CD4-positive, alpha-beta T cell treated with Interleukin-2 at 100 ng/mL for 4 hours (primary cell): Measurements from ENCODE around the gene FLNB.

Experiments
- DNase-seq: peaks from one replicate; pipeline ENCODE4 v3.0.0-alpha.2; 2020; ENCODE audit warnings: low spot score

FLNB gene, protein sequence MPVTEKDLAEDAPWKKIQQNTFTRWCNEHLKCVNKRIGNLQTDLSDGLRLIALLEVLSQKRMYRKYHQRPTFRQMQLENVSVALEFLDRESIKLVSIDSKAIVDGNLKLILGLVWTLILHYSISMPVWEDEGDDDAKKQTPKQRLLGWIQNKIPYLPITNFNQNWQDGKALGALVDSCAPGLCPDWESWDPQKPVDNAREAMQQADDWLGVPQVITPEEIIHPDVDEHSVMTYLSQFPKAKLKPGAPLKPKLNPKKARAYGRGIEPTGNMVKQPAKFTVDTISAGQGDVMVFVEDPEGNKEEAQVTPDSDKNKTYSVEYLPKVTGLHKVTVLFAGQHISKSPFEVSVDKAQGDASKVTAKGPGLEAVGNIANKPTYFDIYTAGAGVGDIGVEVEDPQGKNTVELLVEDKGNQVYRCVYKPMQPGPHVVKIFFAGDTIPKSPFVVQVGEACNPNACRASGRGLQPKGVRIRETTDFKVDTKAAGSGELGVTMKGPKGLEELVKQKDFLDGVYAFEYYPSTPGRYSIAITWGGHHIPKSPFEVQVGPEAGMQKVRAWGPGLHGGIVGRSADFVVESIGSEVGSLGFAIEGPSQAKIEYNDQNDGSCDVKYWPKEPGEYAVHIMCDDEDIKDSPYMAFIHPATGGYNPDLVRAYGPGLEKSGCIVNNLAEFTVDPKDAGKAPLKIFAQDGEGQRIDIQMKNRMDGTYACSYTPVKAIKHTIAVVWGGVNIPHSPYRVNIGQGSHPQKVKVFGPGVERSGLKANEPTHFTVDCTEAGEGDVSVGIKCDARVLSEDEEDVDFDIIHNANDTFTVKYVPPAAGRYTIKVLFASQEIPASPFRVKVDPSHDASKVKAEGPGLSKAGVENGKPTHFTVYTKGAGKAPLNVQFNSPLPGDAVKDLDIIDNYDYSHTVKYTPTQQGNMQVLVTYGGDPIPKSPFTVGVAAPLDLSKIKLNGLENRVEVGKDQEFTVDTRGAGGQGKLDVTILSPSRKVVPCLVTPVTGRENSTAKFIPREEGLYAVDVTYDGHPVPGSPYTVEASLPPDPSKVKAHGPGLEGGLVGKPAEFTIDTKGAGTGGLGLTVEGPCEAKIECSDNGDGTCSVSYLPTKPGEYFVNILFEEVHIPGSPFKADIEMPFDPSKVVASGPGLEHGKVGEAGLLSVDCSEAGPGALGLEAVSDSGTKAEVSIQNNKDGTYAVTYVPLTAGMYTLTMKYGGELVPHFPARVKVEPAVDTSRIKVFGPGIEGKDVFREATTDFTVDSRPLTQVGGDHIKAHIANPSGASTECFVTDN (N-terminal part only)

DNA sequence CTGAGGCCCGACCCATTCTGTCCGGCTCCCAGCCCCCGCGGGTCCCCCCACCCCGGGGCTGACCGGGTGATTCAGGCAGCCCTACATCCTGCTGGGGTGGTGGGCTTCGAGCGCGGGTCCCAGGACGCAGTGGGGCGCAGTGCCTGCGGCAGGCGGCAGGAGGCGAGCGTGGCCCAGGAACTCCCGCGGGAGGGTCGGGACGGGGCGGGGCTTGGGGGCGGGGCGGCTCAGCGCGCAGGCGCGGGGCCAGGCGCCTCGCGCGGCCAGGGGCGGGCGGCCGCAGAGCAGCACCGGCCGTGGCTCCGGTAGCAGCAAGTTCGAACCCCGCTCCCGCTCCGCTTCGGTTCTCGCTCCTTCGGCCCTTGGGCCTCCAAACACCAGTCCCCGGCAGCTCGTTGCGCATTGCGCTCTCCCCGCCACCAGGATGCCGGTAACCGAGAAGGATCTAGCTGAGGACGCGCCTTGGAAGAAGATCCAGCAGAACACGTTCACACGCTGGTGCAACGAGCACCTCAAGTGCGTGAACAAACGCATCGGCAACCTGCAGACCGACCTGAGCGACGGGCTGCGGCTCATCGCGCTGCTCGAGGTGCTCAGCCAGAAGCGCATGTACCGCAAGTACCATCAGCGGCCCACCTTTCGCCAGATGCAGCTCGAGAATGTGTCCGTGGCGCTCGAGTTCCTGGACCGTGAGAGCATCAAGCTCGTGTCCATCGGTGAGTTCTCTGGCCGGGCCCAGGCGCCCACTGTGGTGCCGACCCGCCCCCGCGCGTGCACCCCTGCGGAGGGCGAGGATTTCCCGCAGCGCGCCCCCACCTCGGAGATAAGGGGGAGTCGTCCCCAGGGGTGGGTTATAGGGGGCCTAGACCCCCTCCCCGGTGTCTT, at the start of gene FLNB:
Gene FLNB, plus strand, starts transcription at position 282 of the 885 bp plus-strand sequence. Its CDS starts 143 bp downstream, at position 425.
- peak; percentile 74 for DNase-seq

DNA sequence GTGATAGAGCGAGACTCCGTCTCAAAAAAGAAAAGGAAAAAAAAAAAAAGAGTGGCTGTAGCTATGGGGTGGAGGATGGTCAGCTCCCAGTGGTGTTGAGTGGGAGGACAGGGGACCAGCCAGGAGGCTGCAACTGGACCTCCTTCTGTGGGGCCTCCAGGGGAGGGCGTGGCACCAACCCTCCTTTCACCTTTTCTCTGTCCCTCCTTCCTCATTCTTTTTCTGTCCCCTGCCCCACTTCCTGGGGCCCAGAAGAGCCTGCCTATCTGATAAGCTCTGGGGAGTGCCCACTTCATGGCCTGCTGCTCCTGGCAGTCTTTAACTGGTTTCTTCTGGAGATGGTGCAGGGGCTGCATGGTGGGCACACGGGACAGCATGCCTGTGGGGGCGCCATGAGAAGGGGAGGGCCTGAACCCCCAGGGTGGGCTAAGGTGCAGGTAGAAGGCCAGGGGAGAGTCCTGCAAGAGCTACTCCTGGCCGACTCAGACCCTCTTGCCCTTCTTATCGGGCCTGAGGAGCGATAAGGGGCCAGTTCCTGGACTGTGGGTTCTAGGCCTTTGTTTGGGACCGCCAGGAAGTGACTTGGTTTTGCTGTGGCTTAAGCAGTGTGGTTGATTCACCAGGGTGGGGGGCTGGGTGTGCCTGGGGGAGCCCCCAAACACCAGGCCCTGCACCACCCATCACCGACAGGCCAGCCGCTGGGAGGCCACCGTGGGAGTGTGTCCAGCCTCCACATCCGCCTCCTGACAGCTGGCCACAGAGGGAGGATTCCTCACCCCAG, 49.4 kb upstream of the FLNB start:
- no peak for DNase-seq

DNA sequence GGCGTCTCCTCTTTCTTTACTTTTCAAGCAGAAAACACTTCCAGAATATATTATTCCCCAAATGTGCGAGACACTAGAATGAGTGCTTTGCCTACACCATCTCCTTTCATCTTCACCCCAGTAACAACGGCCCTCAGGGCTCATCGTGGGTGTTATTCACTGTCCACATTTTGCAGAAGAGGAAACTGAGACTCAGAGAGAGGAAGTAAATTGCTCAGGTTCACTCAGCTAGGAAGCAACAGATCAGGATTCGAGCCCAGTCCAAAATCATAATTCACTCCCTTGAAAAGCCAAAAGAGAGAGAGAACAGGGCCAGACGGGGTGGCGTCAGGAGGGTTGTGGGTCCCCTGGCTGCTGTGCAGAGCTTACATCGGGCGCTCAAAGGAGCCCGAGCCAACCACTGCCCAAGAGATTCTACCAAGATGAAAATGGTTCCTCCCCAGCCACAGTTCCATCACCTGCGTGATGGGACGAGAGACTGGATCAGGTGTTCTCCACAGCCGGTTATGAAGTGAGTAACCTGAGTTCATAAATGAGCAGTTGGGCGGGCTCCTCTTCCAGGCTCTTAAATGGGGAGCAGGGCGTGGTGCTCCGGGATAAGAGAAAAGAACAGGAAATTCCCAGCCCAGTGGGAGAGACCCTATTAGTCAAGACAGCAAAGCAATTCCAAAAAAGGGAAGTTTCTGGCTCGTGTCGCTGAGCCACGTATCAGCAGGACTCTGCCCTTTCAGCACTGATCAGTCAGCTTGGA, 48.6 kb upstream of the FLNB start:
- no peak for DNase-seq

DNA sequence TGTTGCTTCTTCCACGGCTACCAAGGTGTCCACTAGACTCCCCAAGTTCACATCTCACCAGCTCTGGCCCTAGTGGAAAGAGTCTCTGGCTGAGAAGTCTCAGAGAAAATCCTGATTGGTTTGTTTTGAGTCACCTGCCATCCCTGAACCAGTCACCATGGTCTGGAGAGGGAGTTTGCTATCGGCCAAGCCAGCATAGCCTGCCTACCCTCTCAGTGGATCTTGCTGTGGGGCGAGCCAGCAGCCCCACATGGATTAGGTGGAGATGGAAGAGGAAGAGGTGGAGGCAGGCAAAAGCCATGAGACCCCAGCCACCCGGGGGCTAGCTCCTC, 48.1 kb upstream of the FLNB start:
- no peak for DNase-seq

DNA sequence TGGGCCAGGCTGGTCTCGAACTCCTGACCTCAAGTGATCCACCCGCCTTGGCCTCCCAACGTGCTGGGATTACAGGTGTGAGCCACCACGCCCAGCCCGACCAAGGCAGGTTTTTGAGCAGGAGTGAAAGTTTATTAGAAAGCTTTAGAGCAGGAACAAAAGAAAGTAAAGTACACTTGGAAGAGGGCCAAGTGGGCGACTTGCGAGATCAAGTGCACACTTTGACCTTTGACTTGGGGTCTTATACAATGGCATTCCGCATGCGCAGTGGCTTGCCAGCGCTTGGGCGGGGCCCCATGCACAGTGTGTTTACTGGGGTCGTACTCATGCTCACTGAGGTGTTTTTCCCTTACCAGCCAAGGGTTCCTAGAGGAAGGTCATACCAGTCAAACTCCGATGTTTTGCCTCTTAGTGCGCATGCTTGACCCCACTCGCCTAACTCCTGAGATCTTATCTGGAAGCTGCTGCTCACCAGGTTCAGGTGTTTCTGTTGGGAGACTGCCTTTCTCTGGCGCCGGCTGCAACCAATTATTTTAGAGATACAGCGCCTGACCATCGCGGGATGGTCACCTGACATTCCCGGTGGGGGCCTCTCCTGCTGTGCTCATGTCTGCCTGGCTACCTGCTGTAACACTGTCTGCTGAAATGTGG, 46.9 kb upstream of the FLNB start:
- no peak for DNase-seq

DNA sequence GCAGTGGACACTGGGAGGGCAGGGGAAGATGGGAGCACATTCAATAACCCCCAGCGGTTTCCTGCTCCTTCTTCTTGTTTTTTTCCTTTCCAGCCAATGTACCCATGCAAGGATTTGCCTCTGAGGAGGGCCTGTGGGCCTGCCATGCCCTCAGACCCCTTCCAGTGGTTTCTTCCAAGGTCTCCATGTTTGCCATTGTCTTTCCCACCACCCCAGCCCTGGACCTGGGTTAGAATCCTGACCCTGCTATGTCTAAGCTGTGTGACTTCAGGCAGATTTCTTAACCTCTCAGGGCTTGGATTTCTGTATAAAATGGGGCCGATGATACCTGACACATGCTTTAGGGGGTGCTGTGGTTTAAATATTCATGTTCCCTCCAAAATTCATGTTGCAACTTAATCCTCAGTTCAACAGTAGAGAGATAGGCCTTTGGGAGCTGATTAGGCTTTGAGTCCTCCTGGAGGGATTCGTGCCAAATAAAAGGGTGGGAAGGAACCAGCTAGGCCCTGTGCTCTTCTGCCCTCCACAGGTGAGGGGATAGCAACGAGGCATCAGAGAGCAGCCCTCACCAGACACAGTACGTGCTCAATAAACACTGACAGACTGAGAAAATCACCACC, 46.3 kb upstream of the FLNB start:
- DNase-seq = no peak

DNA sequence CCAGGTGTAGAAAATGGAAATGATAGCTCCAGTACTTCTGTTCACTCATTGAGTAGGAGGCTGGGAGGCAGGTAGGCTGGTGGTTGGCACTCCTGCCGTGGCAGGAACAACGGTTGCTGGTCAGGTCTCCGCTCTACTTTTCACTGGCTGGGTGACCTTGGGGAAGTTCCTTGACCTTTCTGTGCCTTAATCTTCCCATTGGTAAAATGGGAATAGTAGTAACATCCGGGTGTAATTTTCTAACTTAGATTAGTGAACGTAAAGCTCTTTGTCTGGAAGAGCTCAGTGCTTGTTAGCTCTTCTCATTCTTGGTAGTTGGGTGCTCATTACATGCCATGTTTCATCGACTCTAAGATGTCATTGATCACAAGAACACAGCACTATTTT, 45.8 kb upstream of the FLNB start:
- no peak for DNase-seq

DNA sequence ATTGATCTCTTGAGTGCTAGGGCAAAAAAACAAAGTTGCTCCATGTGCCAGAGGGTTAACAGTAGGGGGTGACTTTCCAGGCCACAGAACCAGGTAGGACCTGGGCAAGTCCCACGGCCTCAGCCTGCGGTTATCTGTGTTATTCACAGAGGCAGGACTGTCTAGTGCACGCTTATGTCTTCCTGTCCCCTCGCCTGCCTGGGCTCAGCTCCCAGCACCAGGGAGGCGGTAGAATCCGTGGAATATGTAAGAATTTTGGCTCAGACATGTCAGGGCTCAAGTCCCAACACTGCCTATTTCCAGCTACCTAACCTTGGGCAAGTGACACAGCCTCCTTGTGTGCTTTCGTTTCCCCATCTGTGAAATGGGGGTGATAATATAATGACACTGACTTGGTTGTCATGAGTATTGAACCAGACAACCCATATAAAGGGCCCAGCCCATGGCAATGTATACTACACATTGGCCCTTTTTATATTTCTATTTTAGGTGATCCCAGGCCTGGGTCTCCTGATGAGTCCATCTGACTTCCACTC, 44.3 kb upstream of the FLNB start:
- no peak for DNase-seq

DNA sequence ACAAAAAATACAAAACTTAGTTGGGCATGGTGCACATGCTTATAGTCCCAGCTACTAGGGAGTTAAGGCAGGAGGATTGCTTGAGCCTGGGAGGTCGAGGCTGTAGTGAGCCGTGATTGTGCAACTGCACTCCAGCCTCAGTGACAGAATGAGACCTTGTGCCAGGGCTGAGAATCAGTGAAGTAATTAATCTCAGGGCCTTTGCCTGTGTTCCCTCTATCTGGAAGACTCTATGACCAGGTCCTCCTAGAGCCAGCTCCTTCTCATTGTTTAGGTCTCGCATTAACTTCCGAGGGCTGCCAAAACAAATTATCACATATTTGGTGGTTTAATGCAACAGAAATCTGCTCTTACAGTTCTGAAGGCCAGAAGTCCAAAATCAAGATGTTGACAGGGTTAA, 41.4 kb upstream of the FLNB start:
- no peak for DNase-seq

DNA sequence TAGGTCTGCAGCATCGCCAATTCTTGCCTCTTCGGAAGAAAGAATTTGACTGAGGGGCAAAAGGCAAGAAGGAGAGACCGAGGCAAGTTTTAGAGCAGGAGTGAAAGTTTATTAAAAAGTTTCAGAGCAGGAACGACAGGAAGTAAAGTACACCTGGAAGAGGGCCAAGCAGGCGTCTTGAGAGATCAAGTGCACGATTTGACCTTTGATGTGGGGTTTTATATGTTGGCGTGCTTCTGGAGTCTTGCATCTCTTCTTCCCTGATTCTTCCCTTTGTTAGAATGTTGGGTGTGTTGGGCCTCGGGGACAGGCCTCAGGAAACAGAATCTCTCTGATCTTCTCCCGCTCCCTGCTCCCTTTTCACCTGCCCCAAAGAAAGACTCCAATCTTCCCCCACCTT, 40.6 kb upstream of the FLNB start:
- DNase-seq = no peak

DNA sequence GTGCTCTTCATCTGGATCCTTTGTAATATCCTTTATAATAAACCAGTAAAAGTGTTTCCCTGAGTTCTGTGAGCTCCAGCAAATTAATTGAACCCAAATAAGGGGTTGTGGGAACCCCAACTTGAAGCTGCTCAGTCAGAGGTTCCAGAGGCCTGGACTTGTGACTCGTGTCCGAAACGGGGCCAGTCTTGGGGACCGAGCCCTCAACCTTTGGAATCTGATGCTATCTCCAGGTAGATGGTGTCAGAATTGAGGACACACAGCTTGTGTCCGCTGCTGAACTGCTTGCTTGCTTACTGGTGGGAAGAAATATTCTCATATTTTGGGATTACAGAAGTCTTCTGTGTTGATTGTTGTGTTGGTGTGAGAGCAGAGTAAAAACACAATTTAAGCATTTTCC, 39.7 kb upstream of the FLNB start:
- DNase-seq = no peak

DNA sequence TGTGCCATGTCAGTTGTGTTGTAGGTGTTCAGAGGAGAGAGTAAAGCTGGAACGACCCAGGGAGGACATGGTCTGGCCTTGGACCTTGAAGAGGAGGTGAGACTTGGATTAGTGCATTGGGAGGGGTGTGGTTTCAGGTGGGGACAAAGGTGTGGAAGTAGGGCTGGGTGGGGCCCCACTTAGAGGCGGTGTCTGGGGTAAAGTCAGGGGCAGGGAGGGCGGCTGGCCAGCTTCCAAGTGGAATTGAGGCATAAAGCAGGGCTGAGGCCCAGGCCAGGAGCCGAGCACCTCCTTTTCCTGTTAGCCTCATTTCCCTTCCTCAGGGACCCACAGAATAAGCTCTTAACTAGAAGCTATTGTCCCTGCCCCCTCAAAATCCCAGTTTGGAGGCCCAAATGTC, 36.2 kb upstream of the FLNB start:
- DNase-seq = no peak

DNA sequence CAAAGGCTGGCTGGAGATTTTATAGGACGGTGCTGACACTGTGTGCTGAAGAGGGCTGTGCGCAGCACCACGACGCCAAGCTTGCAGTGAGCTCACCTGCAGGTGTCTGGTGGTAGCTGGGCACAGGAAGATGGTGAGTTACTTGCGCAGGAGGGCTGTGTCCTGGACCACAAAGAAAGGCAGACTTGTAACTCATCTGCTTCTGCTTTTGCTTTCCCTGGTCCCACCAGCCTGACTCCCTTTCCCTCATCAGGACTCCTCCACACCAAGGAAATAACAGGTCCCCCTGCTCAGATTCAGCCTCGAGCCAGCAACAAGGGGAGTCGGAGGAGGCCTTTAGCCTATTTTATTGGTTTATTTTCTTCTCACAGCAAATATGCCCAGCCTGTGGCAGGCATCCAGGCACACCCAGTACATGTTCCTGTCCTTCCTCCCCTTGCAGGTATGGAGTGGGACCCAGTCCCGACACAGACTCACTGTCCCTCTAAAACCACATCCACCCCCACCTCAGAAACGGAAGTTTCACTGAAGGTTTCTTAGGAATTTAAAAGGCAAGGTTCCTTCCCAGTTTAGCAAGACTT, 35.6 kb upstream of the FLNB start:
- DNase-seq = no peak

DNA sequence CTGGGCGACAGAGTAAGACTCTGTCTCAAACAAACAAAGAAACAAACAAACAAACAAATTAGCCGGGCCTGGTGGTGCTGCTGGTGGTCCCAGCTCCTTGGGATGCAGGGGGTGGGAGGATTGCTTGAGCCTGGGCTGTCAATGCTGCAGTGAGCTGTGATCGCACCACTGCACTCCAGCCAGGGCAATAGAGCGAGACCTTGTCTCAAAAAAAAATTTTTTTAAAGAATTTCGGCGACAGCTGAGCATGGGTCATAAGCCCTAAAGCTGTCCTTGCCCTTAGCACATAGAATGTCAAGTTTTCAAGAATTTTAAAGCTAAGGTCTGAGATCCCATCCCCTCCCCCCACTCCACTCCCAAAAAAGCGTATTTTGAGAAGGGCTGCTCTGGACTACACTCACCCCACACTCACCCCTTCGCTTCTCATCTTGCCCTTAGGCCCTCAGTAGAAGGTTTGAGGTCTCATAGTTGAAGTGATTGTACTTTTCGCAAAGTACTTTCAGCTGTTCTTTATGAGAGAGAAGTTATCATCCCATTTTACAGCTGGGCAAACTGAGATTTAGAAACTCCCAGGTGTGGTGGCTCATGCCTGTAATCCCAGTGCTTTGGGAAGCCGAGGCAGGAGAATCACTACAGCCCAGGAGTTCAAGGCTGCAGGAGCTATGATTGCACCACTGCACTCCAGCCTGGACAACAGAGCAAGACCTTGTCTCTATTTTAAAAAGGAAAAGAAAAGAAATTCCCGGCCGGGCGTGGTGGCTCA, 34.3 kb upstream of the FLNB start:
- no peak for DNase-seq

DNA sequence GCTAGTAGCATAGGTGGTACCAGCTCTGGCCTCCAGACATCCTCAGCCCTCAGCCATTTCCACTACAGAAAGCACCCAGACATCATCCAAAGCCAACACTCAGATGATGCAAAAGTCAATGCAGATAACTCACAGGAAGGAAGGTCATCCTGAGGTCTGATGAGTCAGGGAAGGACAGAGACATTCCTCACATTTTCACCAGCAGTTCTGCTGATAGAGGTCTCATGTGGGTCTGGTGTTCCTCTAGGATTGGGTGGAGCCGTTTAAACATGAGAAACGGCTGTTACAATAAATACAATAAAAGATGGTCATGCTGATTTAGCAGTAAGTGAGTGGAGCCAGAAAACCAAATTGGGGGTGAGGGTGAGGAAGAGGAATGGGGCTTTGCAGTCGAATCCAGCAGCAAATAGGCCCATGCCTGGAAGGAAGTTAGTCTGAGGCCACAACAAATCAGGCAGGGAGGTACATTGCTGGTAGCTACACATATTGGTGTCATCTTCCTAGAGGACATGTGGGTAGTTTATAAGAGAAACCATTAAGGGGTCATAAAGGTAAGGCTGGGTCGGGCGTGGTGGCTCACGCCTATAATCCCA, 33.3 kb upstream of the FLNB start:
- no peak for DNase-seq

DNA sequence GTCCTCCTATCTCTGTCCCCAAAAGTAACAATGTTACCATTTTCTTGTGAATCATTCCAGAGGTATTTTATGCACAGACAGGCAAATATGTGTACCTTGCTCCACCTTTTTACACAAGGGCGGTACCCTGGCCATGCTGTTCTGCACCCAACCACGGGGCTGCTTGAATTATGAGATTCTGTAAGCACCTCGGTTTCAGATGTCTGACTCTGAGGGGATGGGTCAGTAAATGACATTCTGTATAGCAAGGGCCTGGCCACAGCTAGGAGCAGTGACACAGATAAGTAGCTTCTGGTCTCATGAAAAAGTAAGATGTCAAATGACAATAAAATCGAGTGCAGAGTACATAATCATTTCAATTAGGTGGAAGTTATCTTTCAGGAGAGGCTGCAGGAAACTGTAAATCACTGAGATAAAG, 30.4 kb upstream of the FLNB start:
- DNase-seq = no peak

DNA sequence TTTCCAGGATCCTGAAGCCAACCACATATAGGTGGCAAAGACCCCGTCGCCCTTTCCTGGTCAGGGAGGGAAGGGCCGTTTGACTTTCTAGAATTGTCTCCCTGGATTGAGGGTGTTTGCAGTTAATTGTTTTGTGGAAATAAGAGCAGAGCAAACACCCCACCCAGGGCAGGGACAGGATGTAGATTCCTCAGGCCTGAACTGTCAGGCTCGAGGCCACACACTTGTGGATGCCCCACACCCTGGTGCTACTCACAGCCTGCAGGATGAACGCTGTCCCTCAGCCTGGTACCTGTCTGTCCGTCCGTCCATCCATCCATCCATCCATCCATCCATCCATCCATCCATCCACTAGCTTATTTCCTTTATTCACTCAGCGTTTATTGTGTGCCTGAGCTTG, 29.9 kb upstream of the FLNB start:
- no peak for DNase-seq
